Muscle of leg (tissue), 11 donors: Measurements from ENCODE around the gene NSD1. TPM values are rescaled to one million over a fixed set of nuclear protein-coding genes. Genes with fewer than 3 reads are reported as not detected.

Experiments
- DNase-seq: peaks from one replicate; pipeline ENCODE4 v3.0.0; 2013
- H3K27ac ChIP-seq: one replicate; pipeline ENCODE4 v1.5.1; 2013; ENCODE audit warnings: mild to moderate bottlenecking, low read length, control low read depth
- H3K27me3 ChIP-seq: one replicate; pipeline ENCODE4 v1.6.1; 2013; ENCODE audit warnings: low read length; ENCODE audit not compliant: control insufficient read depth, insufficient read depth
- H3K36me3 ChIP-seq: one replicate; pipeline ENCODE4 v1.6.1; 2013; ENCODE audit warnings: low read length; ENCODE audit not compliant: control insufficient read depth, insufficient read depth
- H3K4me1 ChIP-seq: one replicate; pipeline ENCODE4 v1.6.1; 2013; ENCODE audit warnings: low read length; ENCODE audit not compliant: control insufficient read depth, insufficient read depth
- H3K4me3 ChIP-seq: one replicate; pipeline ENCODE4 v1.5.1; 2013; ENCODE audit warnings: low read length, control low read depth
- H3K9me3 ChIP-seq: replicated peaks from 2 replicates; pipeline ENCODE4 v1.6.1; 2013; ENCODE audit warnings: low read depth, low read length; ENCODE audit not compliant: control insufficient read depth
- WGBS: methylation state at CpG from one replicate; pipeline ENCODE4 v1.1.5; 2013; ENCODE audit warnings: missing lambda C conversion rate; ENCODE audit not compliant: insufficient coverage; 5-methylcytosine and 5-hydroxymethylcytosine counted together
- polyA plus RNA-seq, 8 donors: library from polyadenylated mRNA; unstranded; fragments of 120-200 nt; gene quantifications; one replicate each; pipeline versions ENCODE4 v1.2.1 to v1.2.3, GENCODE V29; 2013; ENCODE audit warnings: inconsistent platforms in 1 of 8, low replicate concordance in 1 of 8; ENCODE audit not compliant: insufficient read length in 8 of 8, insufficient read depth in 1 of 8
- total RNA-seq: library from RNA; stranded (reverse); fragments of 120-200 nt; gene quantifications from one replicate; pipeline ENCODE4 v1.2.4, GENCODE V29; 2013

The NSD1 gene
- total and polyA plus RNA-seq, 9 donors: 28.2 to 63.6 (median 43.6) TPM

- H3K27ac ChIP-seq: no peak overlapping the region
- WGBS: 76% methylated on average over 4 of the region's 5 CpGs
- DNase-seq: no peak
- no peak overlapping the region for H3K4me3 ChIP-seq
- H3K9me3 ChIP-seq: no peaks in the 10 kb centered on the region
- H3K4me1 ChIP-seq: peaks cover 40% of the 10 kb centered on the region
- no peaks in the 10 kb centered on the region for H3K27me3 ChIP-seq
- no peaks in the 10 kb centered on the region for H3K36me3 ChIP-seq
These were observed 20.9 kb upstream of the NSD1 start for GRCh38 chr5:177112589-177113220.

GRCh38 chr5:177113566-177114424 is 19.8 kb upstream of the NSD1 start:
- 18% methylated on average over 11 of the region's 14 CpGs for WGBS
- Histone ChIP-seq H3K4me3 (no peak overlapping the region), H3K27ac (no peak overlapping the region), H3K27me3 (no peaks in the 10 kb centered on the region), H3K9me3 (no peaks in the 10 kb centered on the region), H3K4me1 (peaks cover 38% of the 10 kb centered on the region), H3K36me3 (no peaks in the 10 kb centered on the region)
- DNase-seq: peak; percentile 87

GRCh38 chr5:177116631-177117373 is 16.8 kb upstream of the NSD1 start:
- no peaks in the 10 kb centered on the region for H3K27me3 ChIP-seq
- H3K9me3 ChIP-seq: no peaks in the 10 kb centered on the region
- no peaks in the 10 kb centered on the region for H3K36me3 ChIP-seq
- H3K4me3 ChIP-seq: peak overlapping the region; percentile 35
- peak overlapping the region; percentile 71 for H3K27ac ChIP-seq
- 6% methylated on average over 41 of the region's 49 CpGs for WGBS
- DNase-seq: peak; percentile 94
- peaks cover 17% of the 10 kb centered on the region for H3K4me1 ChIP-seq

GRCh38 chr5:177117441-177118045 is 16.0 kb upstream of the NSD1 start:
- Histone ChIP-seq H3K27ac (no peak overlapping the region), H3K4me3 (no peak overlapping the region), H3K9me3 (no peaks in the 10 kb centered on the region), H3K4me1 (peaks cover 14% of the 10 kb centered on the region), H3K27me3 (no peaks in the 10 kb centered on the region), H3K36me3 (no peaks in the 10 kb centered on the region)
- 92% methylated on average over 20 of the region's 30 CpGs for WGBS
- no peak for DNase-seq

GRCh38 chr5:177122566-177122965 is 11.0 kb upstream of the NSD1 start:
- no peak for DNase-seq
- Histone ChIP-seq H3K9me3 (no peaks in the 10 kb centered on the region), H3K27ac (no peak overlapping the region), H3K36me3 (no peaks in the 10 kb centered on the region), H3K4me1 (no peaks in the 10 kb centered on the region), H3K27me3 (no peaks in the 10 kb centered on the region), H3K4me3 (no peak overlapping the region)
- 87% methylated on average over 4 of the region's 5 CpGs for whole genome bisulfite sequencing

GRCh38 chr5:177123789-177124485 is 9.6 kb upstream of the NSD1 start:
- H3K27ac ChIP-seq: no peak overlapping the region
- no peaks in the 10 kb centered on the region for H3K36me3 ChIP-seq
- H3K9me3 ChIP-seq: no peaks in the 10 kb centered on the region
- no peak for DNase-seq
- no peaks in the 10 kb centered on the region for H3K27me3 ChIP-seq
- WGBS: 88% methylated on average over 8 of the region's 15 CpGs
- no peak overlapping the region for H3K4me3 ChIP-seq
- no peaks in the 10 kb centered on the region for H3K4me1 ChIP-seq

GRCh38 chr5:177124486-177124991 is 9.0 kb upstream of the NSD1 start:
- no peaks in the 10 kb centered on the region for H3K36me3 ChIP-seq
- no peak for DNase-seq
- H3K4me3 ChIP-seq: no peak overlapping the region
- WGBS: no CpG with 5 or more reads among the region's 4 CpGs
- no peaks in the 10 kb centered on the region for H3K9me3 ChIP-seq
- H3K27me3 ChIP-seq: no peaks in the 10 kb centered on the region
- no peaks in the 10 kb centered on the region for H3K4me1 ChIP-seq
- H3K27ac ChIP-seq: no peak overlapping the region

- DNase-seq: no peak
- Histone ChIP-seq H3K27me3 (no peaks in the 10 kb centered on the region), H3K36me3 (no peaks in the 10 kb centered on the region), H3K9me3 (no peaks in the 10 kb centered on the region), H3K4me3 (no peak overlapping the region), H3K4me1 (peaks cover 1% of the 10 kb centered on the region), H3K27ac (no peak overlapping the region)
- no CpG with 5 or more reads among the region's 1 CpG for WGBS
These were observed 6.8 kb upstream of the NSD1 start for GRCh38 chr5:177126771-177127170.

- 94% methylated on average over 2 of the region's 4 CpGs for WGBS
- Histone ChIP-seq H3K9me3 (no peaks in the 10 kb centered on the region), H3K36me3 (no peaks in the 10 kb centered on the region), H3K27me3 (no peaks in the 10 kb centered on the region), H3K4me3 (no peak overlapping the region), H3K27ac (no peak overlapping the region), H3K4me1 (peaks cover 7% of the 10 kb centered on the region)
- DNase-seq: no peak
These were observed 5.0 kb upstream of the NSD1 start for GRCh38 chr5:177128551-177128981.
